Neutrophil (primary cell): ENCODE data around the gene VPS35L.

Source experiments
- H3K27ac ChIP-seq: fragments of 200-600 bp; sonication (generic); 2 replicates; pipeline ENCODE4 v1.5.1; 2016; ENCODE audit warnings: mild to moderate bottlenecking, moderate library complexity
- H3K27me3 ChIP-seq: fragments of 200-600 bp; sonication (generic); 2 replicates; pipeline ENCODE4 v1.6.0; 2016; ENCODE audit warnings: mild to moderate bottlenecking
- H3K36me3 ChIP-seq: fragments of 200-600 bp; sonication (generic); 2 replicates; pipeline ENCODE4 v1.5.1; 2017
- H3K4me1 ChIP-seq, 2 experiments: fragments of 200-600 bp in 1 of 2; sonication (generic) in 1 of 2; 1 replicate in 1 of 2; 2 replicates in 1 of 2; pipeline versions ENCODE4 v1.5.1 to v1.6.1; 2013 to 2016; ENCODE audit warnings: low read depth in 1 of 2, low read length in 1 of 2, mild to moderate bottlenecking in 1 of 2, moderate library complexity in 1 of 2; ENCODE audit not compliant: control insufficient read depth in 1 of 2, insufficient read depth in 1 of 2
- H3K4me3 ChIP-seq, 2 experiments: fragments of 200-600 bp in 1 of 2; sonication (generic) in 1 of 2; 1 replicate in 1 of 2; 2 replicates in 1 of 2; pipeline ENCODE4 v1.5.1; 2013 to 2016; ENCODE audit warnings: low read depth in 1 of 2, low read length in 1 of 2, mild to moderate bottlenecking in 1 of 2, moderate library complexity in 1 of 2
- H3K9me3 ChIP-seq: fragments of 200-600 bp; sonication (generic); 2 replicates; pipeline ENCODE4 v1.5.1; 2016
- CTCF ChIP-seq: fragments of 200-600 bp; sonication (generic); IDR thresholded peaks from 2 replicates; pipeline ENCODE4 v1.5.1; 2016; ENCODE audit warnings: antibody characterized with exemption

The VPS35L gene

GRCh38 chr16:19696328-19696727 lies 140.8 kb downstream of the VPS35L start:
- TF ChIP-seq CTCF: no peak
- no peak overlapping the region for H3K4me3 ChIP-seq
- no peak overlapping the region for H3K27ac ChIP-seq

GRCh38 chr16:19696961-19697360 lies 141.5 kb downstream of the VPS35L start:
- peaks cover 56% of the 10 kb centered on the region for H3K36me3 ChIP-seq

More at GRCh38 chr16:19696328-19696727, 140.8 kb downstream of the VPS35L start:
- Histone ChIP-seq H3K27me3 (no peaks in the 10 kb centered on the region), H3K9me3 (no peaks in the 10 kb centered on the region), H3K36me3 (peaks cover 56% of the 10 kb centered on the region), H3K4me1 (no peaks in the 10 kb centered on the region)

GRCh38 chr16:19697756-19698318 lies 142.3 kb downstream of the VPS35L start:
- peaks cover 54% of the 10 kb centered on the region for H3K36me3 ChIP-seq
- no peak for TF ChIP-seq CTCF
- H3K9me3 ChIP-seq: no peaks in the 10 kb centered on the region
- no peak overlapping the region for H3K4me3 ChIP-seq
- H3K27ac ChIP-seq: no peak overlapping the region
- no peaks in the 10 kb centered on the region for H3K4me1 ChIP-seq
- H3K27me3 ChIP-seq: no peaks in the 10 kb centered on the region

More at GRCh38 chr16:19696961-19697360, 141.5 kb downstream of the VPS35L start:
- no peak overlapping the region for H3K4me3 ChIP-seq
- no peaks in the 10 kb centered on the region for H3K4me1 ChIP-seq
- H3K9me3 ChIP-seq: no peaks in the 10 kb centered on the region
- H3K27ac ChIP-seq: no peak overlapping the region
- TF ChIP-seq CTCF: no peak
- H3K27me3 ChIP-seq: no peaks in the 10 kb centered on the region

- Histone ChIP-seq H3K4me1 (no peaks in the 10 kb centered on the region), H3K27ac (no peak overlapping the region), H3K9me3 (no peaks in the 10 kb centered on the region), H3K4me3 (no peak overlapping the region), H3K36me3 (peaks cover 50% of the 10 kb centered on the region), H3K27me3 (no peaks in the 10 kb centered on the region)
- no peak for TF ChIP-seq CTCF
Observed at GRCh38 chr16:19698480-19699465, 143.3 kb downstream of the VPS35L start.

- no peaks in the 10 kb centered on the region for H3K27me3 ChIP-seq
- H3K27ac ChIP-seq: no peak overlapping the region
- H3K4me1 ChIP-seq: no peaks in the 10 kb centered on the region
- peaks cover 48% of the 10 kb centered on the region for H3K36me3 ChIP-seq
- H3K4me3 ChIP-seq: no peak overlapping the region
- no peaks in the 10 kb centered on the region for H3K9me3 ChIP-seq
- TF ChIP-seq CTCF: no peak
Observed at GRCh38 chr16:19699472-19699871, 144.0 kb downstream of the VPS35L start.
